CD4-positive, alpha-beta T cell treated with Interleukin-1 beta for 1 hour (primary cell): ENCODE data around the gene NTSR1.

ENCODE experiments used
- DNase-seq, 2 donors: peaks; one replicate each; pipeline ENCODE4 v3.0.0-alpha.2; 2020 to 2022

The NTSR1 gene

DNA sequence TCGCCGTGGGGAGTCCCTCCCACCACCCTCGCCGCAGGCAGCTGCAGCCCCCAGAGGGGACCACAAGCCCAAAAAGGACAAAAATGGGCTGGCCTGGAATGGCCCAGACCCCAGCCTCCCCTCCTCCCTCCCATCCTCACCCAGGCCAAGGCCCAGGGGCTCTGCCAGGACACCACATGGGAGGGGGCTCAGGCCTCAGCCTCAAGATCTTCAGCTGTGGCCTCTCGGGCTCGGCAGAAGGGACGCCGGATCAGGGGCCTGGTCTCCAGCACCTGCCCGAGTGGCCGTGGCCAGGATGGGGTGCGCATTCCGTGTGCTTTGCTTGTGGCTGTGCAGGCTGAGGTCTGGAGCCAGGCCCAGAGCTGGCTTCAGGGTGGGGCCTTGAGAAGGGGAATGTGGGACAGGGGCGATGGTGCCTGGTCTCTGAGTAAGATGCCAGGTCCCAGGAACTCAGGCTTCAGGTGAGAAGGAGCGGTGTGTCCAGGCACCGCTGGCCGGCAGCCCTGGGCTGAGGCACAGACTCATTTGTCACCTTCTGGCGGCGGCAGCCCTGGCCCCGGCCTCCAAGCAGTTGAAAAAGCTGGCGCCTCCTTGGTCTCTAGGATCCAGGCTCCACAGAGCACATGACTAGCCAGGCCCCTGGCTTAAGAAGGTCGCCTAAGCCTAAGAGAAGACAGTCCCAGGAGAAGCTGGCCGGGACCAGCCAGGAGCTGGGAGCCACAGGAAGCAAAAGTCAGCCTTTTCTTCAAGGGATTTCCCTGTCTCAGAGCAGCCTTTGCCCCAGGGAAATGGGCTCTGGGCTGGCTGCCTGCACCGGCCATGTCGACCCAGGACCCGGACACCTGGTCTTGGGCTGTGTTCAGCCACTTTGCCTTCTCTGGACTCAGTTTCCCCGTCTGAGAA, 52.5 kb downstream of the NTSR1 start:
- no peak for DNase-seq

- no peak for DNase-seq
Measured at GRCh38 chr20:62761759-62762131, 53.1 kb downstream of the NTSR1 start.

DNA sequence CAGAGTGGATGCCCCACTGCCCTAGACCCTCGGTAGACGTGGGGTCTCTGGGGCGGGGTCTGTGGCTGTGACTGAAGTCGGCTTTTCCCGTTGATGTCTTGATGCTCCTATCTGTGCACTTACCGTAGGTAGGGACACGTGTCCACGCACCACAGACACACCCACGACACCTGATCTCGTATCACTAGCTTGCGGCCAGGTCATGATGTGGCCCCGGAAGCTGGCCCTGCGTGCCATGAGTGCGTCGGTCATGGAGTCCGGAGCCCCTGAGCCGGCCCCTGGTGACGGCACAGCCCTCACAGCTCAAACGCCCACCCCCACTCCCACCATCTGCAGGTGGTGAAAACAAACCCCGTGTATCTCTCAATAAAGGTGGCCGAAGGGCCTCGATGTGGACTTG, 53.7 kb downstream of the NTSR1 start:
- no peak for DNase-seq

GRCh38 chr20:62762801-62763368, 54.2 kb downstream of the NTSR1 start:
- no peak for DNase-seq

GRCh38 chr20:62763404-62763803, 54.8 kb downstream of the NTSR1 start:
- DNase-seq: no peak

GRCh38 chr20:62764156-62764935, 55.7 kb downstream of the NTSR1 start:
- no peak for DNase-seq

GRCh38 chr20:62765021-62765420, 56.4 kb downstream of the NTSR1 start:
- DNase-seq: no peak

- DNase-seq: no peak
Measured at GRCh38 chr20:62765432-62766070, 56.9 kb downstream of the NTSR1 start.

GRCh38 chr20:62766071-62766450, 57.4 kb downstream of the NTSR1 start:
- no peak for DNase-seq

DNA sequence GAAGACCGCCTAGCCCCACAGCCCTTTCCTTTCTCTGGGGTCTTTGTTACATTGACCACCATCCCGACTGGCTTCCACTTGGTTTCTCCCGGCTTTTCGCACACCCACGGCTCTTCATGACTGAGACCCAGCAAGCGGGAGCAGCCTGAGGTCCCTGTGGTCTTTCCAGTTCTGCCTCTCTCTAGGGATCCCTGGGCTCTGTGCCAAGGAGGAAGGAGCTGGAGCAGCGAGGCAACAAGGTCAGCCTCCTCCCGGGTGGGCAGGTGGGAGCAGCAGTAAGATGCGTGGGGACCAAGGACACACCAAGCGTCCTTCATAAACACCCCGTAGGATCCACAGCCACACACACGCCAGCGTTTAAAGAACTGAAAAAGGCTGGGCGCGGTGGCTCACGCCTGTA, 58.1 kb downstream of the NTSR1 start:
- DNase-seq: no peak

DNA sequence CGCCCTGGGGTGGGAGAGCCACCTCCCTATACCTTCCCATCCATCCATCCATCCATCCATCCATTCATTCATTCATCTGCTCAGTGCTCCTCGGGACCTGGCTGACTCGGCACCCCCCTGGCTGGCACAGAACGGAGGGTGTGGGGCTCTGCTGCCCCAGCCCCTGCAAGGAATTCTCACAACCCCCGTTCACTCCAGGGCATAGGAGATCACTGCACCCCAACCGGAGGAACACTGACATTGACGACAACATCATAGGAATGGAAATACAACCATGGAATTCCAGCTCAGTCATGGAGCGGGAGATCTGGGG, 59.6 kb downstream of the NTSR1 start:
- DNase-seq: no peak

DNA sequence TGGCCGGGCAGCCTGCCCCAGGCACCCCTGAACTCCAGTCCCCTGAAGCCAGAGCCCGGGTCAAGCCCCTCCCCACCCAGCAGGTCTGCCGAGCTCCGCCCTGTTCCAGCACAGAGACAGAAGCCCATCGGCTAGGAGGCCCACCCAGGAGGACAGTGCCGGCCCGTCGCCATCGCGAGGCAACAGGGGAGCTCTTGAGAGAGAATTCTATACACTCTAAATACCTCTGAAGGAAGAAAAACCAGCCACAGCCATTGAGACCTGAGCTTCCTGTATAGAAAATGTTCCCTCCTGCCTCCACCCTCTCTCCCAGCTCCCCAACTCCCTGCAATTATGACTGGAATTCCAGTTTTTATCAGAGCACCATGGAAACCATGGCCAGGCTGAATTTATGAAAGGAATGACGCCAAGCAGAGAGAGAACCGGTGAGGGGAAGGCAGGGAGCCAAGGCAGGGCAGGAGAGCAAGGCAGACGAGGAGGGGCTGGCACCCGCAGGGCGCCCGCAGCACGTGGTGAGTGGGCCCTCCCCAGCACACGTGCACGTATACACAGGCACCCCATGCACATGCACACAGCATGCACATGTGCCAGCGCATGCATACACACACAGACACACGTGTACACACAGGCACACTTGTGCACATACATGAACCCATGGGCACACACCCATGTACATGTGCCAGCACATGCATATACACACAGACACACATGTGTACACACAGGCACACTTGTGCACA, 60.1 kb downstream of the NTSR1 start:
- DNase-seq: no peak

- no peak for DNase-seq
Measured at GRCh38 chr20:62769346-62770071, 60.9 kb downstream of the NTSR1 start.

DNA sequence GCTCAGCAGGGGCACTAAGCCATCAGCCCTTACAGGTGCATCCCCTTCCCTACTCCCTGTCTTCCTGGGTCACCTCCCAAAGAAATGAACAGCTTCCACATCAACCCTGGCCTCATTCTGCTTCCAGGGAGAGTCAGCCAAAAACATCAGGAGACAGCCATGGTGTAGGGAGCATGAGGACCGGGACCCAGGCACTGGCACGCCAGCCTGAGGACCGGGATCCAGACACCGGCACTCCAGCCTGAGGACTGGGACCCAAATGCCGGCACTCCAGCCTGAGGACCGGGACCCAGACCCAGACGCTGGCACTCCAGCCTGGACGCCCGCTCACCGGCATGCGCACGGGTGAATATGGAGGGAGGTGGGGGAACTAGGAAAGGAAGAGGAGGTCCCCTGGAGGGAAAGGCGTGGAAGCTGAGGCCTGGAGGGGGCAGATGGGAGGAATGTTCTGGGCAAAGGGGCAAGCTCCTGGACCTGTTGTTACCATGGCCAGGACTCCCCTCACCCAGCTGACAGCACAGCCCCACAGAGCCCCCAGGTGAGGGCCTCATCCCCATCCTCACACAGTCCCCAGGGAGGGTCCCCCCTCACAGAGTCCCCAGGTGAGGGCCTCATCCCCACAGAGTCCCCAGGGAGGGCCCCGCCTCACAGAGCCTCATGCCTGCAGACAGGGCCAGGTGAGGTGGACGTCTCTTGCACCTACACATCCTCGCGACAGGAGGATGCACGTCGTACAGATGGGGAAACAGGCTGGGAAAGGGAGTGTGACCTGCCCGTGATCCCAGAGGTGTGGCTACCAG, 61.7 kb downstream of the NTSR1 start:
- no peak for DNase-seq

GRCh38 chr20:62770916-62771315, 62.3 kb downstream of the NTSR1 start:
- no peak for DNase-seq

- no peak for DNase-seq
Measured at GRCh38 chr20:62771396-62772102, 62.9 kb downstream of the NTSR1 start.

- no peak for DNase-seq
Measured at GRCh38 chr20:62772103-62772611, 63.5 kb downstream of the NTSR1 start.

DNA sequence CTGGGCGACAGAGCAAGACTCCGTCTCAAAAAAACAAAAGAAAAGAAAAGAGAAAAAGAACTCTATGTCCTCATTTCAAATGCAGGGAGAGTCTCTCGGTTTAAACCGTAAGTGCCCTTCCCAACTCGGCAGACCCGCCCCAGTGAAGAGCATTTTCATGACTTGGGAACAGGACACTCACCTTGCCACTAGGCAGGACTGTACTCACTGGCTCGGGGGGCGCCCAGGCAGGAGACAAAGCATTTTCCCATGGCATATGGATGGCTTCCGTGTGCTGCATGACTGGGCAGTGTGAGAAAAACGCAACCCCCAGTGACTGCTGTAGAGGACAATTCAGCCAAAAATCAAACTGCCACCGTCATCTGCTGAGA, 64.0 kb downstream of the NTSR1 start:
- DNase-seq: no peak

- DNase-seq: no peak
Measured at GRCh38 chr20:62772990-62773844, 64.6 kb downstream of the NTSR1 start.
